OCI-LY7 (cell line): ENCODE results near the gene GTF2I. TPM values are rescaled to one million over a fixed set of nuclear protein-coding genes. Genes with fewer than 3 reads are reported as not detected.
"Not testable (repeated sequence)": the region's sequence is repeated elsewhere in the genome, so short reads cannot be mapped to it uniquely, and the experiment has no call there.

ENCODE experiments used
- BruUV-seq: library from RNA; stranded (reverse); fragments of 400-500 nt; replicated peaks from 2 replicates; lab custom pipeline; 2021; lab: Mats Ljungman, UMichigan
- CTCF ChIA-PET: fragments of 300-600 bp; sonication (Branson Sonifier 250); formaldehyde crosslinking; loops from one replicate; lab custom pipeline; 2022; ENCODE audit warnings: antibody characterized with exemption; ENCODE audit not compliant: unreplicated experiment; lab: Charles Lee
- POLR2A ChIA-PET: fragments of 300-600 bp; sonication (Branson Sonifier 250); formaldehyde crosslinking; loops from one replicate; lab custom pipeline; 2022; ENCODE audit warnings: antibody characterized with exemption; lab: Charles Lee
- DNase-seq: peaks from one replicate; pipeline ENCODE4 v3.0.0-alpha.2; 2015; ENCODE audit warnings: low spot score
- H2AFZ ChIP-seq: fragments of 200-600 bp; sonication (generic), shearing (Covaris generic); 2 replicates; pipeline ENCODE4 v1.6.1; 2014; ENCODE audit warnings: mild to moderate bottlenecking, antibody characterized with exemption, low read length, moderate library complexity
- H3K27ac ChIP-seq: fragments of 200-600 bp; sonication (generic); 2 replicates; pipeline ENCODE4 v1.5.1; 2014; ENCODE audit warnings: mixed run types, low read depth, mild to moderate bottlenecking, moderate library complexity, low read length, inconsistent platforms; ENCODE audit not compliant: poor library complexity, severe bottlenecking
- H3K36me3 ChIP-seq: fragments of 200-600 bp; sonication (generic); 2 replicates; pipeline ENCODE4 v1.6.1; 2014; ENCODE audit warnings: mild to moderate bottlenecking, antibody characterized with exemption, low read length, moderate library complexity, mixed read lengths; ENCODE audit not compliant: insufficient read depth
- H3K4me1 ChIP-seq: fragments of 200-600 bp; sonication (generic); 2 replicates; pipeline ENCODE4 v1.5.1; 2014; ENCODE audit warnings: mild to moderate bottlenecking, low read length; ENCODE audit not compliant: insufficient read depth, poor library complexity, severe bottlenecking
- H3K4me2 ChIP-seq: fragments of 200-600 bp; sonication (generic); 2 replicates; pipeline ENCODE4 v1.6.1; 2014; ENCODE audit warnings: mild to moderate bottlenecking, low read length
- H3K4me3 ChIP-seq: fragments of 200-600 bp; sonication (generic); 2 replicates; pipeline ENCODE4 v1.5.1; 2014; ENCODE audit warnings: mild to moderate bottlenecking, low read depth, low read length; ENCODE audit not compliant: poor library complexity, severe bottlenecking
- H3K79me2 ChIP-seq: fragments of 200-600 bp; sonication (generic); 2 replicates; pipeline ENCODE4 v1.6.1; 2016; ENCODE audit warnings: low read depth, mild to moderate bottlenecking, low read length, moderate library complexity, mixed read lengths; ENCODE audit not compliant: insufficient read depth
- H3K9me2 ChIP-seq: fragments of 200-600 bp; sonication (generic); 2 replicates; pipeline ENCODE4 v1.6.1; 2016; ENCODE audit warnings: mild to moderate bottlenecking, low read length, mixed read lengths; ENCODE audit not compliant: insufficient read depth
- H3K9me3 ChIP-seq: fragments of 200-600 bp; sonication (generic); 2 replicates; pipeline ENCODE4 v1.6.1; 2014; ENCODE audit warnings: mild to moderate bottlenecking, mixed run types, low read length, mixed read lengths
- H4K20me1 ChIP-seq: fragments of 200-600 bp; sonication (generic); 2 replicates; pipeline ENCODE4 v1.6.1; 2014; ENCODE audit warnings: mild to moderate bottlenecking, antibody characterized with exemption, low read length, moderate library complexity, mixed read lengths; ENCODE audit not compliant: insufficient read depth
- CTCF ChIP-seq: fragments of 200-600 bp; sonication (generic); conservative IDR thresholded peaks from 2 replicates; pipeline ENCODE4 v1.5.1; 2014; ENCODE audit warnings: mild to moderate bottlenecking, antibody characterized with exemption, low read length, moderate library complexity, mixed read lengths
- EZH2phosphoT487 ChIP-seq: fragments of 200-600 bp; sonication (generic); IDR thresholded peaks from 2 replicates; pipeline ENCODE4 v1.6.1; 2018; ENCODE audit warnings: low read depth, borderline replicate concordance, mild to moderate bottlenecking, mixed run types, antibody characterized with exemption, low read length, moderate library complexity, mixed read lengths
- intact Hi-C: fragments of 100-400 bp; cut with micrococcal nuclease; formaldehyde crosslinking; loops from one replicate; pipeline ENCODE4 v1.10.0; 2022; ENCODE audit not compliant: unreplicated experiment
- total RNA-seq, 2 experiments: library from RNA; depleted of rRNA in 1 of 2; stranded (reverse); fragments of >200 nt in 1 of 2; shearing (Covaris generic) in 1 of 2; gene quantifications; 2 replicates each; pipeline ENCODE4 v1.2.3, GENCODE V29; 2014 to 2022

Gene GTF2I
- total RNA-seq, 2 experiments from 2014 or later, result 188 to 269 TPM

GRCh38 chr7:74656837-74657691 lies 454 bp upstream of the GTF2I start:
- Histone ChIP-seq H3K36me3 (peaks cover 21% of the 10 kb centered on the region), H3K4me1 (peaks cover 53% of the 10 kb centered on the region), H3K79me2 (peaks cover 39% of the 10 kb centered on the region), H3K4me3 (peak overlapping the region; percentile 98), H4K20me1 (no peaks in the 10 kb centered on the region), H3K4me2 (peak overlapping the region; percentile 99), H3K9me2 (no peaks in the 10 kb centered on the region), H2AFZ (peak overlapping the region; percentile 61; the same call in 1 of the 2 replicates), H3K9me3 (no peaks in the 10 kb centered on the region), H3K27ac (peak overlapping the region; percentile 98)
- POLR2A ChIA-PET, result interaction anchor here (0.6 to 1.5 kb wide), 5 partner anchors 13 to 1100 kb away, joined by 3 to 5 read pairs (median 3); partner anchors contain the start of gene BCL7B
- TF ChIP-seq CTCF, result no peak
- TF ChIP-seq EZH2phosphoT487, result no peak
- no TSS peak for BruUV-seq
- intact Hi-C loops, result no loop called here
- CTCF ChIA-PET, result interaction anchor here (0.6 kb wide), 1 partner anchor 256 kb away, joined by 4 read pairs; no protein-coding TSS in a partner anchor
- peak; percentile 99 for DNase-seq

- H3K4me1 ChIP-seq, result peaks cover 65% of the 10 kb centered on the region
- H3K79me2 ChIP-seq, result peaks cover 53% of the 10 kb centered on the region
- DNase-seq, result peak; percentile 95
- peaks cover 28% of the 10 kb centered on the region for H3K36me3 ChIP-seq
- no peaks in the 10 kb centered on the region for H3K9me3 ChIP-seq
- H3K4me3 ChIP-seq, result peak overlapping the region; percentile 98
- BruUV-seq, result no TSS peak
- ChIA-PET POLR2A (interaction anchor here (0.6 to 0.7 kb wide), 2 partner anchors 48 to 1101 kb away, joined by 4 read pairs; partner anchors contain the start of gene BCL7B), CTCF (no interaction called here)
- H3K9me2 ChIP-seq, result no peaks in the 10 kb centered on the region
- TF ChIP-seq CTCF, result no peak
- intact Hi-C loops, result no loop called here
- H3K4me2 ChIP-seq, result peak overlapping the region; percentile 88
- peaks cover 6% of the 10 kb centered on the region; the same call in 1 of the 2 replicates for H4K20me1 ChIP-seq
- H2AFZ ChIP-seq, result no peak overlapping the region
- peak overlapping the region; percentile 98 for H3K27ac ChIP-seq
These were observed 873 bp downstream of the GTF2I start for GRCh38 chr7:74658178-74659004.

DNA sequence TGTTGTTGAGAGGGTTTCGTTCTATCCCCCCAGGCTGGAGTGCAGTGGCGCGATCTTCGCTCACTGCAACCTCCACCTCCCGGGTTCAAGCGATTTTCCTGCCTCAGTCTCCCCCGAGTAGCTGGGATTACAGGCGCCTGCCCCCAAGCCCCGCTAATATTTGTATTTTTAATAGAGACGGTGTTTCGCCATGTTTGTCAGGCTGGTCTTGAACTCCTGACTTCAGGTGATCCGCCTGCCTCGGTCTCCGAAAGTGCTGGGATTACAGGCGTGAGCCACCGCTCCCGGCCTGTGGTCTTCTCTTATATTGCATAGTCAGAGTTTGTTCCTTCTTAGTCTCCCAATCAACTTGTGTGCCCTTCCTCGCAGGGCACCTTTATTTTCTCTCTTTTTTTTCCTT lies 2.7 kb downstream of the GTF2I start:
- H4K20me1 ChIP-seq, H2AFZ ChIP-seq, H3K9me3 ChIP-seq, BruUV-seq, H3K9me2 ChIP-seq, DNase-seq, CTCF ChIA-PET: not testable (repeated sequence)
- H3K4me3 ChIP-seq, result peak overlapping the region; percentile 98
- peak overlapping the region; percentile 88 for H3K4me2 ChIP-seq
- peaks cover 71% of the 10 kb centered on the region for H3K79me2 ChIP-seq
- peak overlapping the region; percentile 98 for H3K27ac ChIP-seq
- H3K4me1 ChIP-seq, result peaks cover 67% of the 10 kb centered on the region
- POLR2A ChIA-PET, result interaction anchor here (1.4 kb wide), 2 partner anchors 9 to 32 kb away, joined by 4 read pairs; no protein-coding TSS in a partner anchor
- intact Hi-C loops, result loop anchor here (1.0 to 10.0 kb wide), 3 partner anchors 10 to 193 kb away; no protein-coding TSS in a partner anchor
- peaks cover 41% of the 10 kb centered on the region for H3K36me3 ChIP-seq

- peak overlapping the region; percentile 88 for H3K4me2 ChIP-seq
- CTCF ChIA-PET, H3K9me3 ChIP-seq, H2AFZ ChIP-seq, H4K20me1 ChIP-seq, H3K9me2 ChIP-seq: not testable (repeated sequence)
- peak overlapping the region; percentile 98 for H3K27ac ChIP-seq
- H3K4me3 ChIP-seq, result peak overlapping the region; percentile 98
- H3K79me2 ChIP-seq, result peaks cover 90% of the 10 kb centered on the region
- peaks cover 49% of the 10 kb centered on the region for H3K4me1 ChIP-seq
- POLR2A ChIA-PET, result interaction anchor here (0.6 to 2.0 kb wide), 5 partner anchors 9 to 1385 kb away, joined by 3 to 11 read pairs (median 3); no protein-coding TSS in a partner anchor
- peak; percentile 81 for DNase-seq
- peaks cover 58% of the 10 kb centered on the region for H3K36me3 ChIP-seq
- intact Hi-C loops, result loop anchor here (5.0 to 10.0 kb wide), 2 partner anchors 53 to 195 kb away; no protein-coding TSS in a partner anchor
- BruUV-seq, result TSS peak; percentile 33
These were observed 4.6 kb downstream of the GTF2I start for GRCh38 chr7:74661836-74662794.
